HPDE6-E6E7 (cell line): ENCODE measurements around the gene MAL.

Experiments used
- DNase-seq: peaks from one replicate; pipeline ENCODE4 v3.0.0; 2011; ENCODE audit warnings: missing footprints; ENCODE audit errors: extremely low spot score

The MAL gene

GRCh38 chr2:94996305-94997100 lies 29.0 kb upstream of the MAL start:
- no peak for DNase-seq

- no peak for DNase-seq
These were observed 27.3 kb upstream of the MAL start for GRCh38 chr2:94997981-94998930.

GRCh38 chr2:94999431-94999883 lies 26.1 kb upstream of the MAL start:
- no peak for DNase-seq

DNA sequence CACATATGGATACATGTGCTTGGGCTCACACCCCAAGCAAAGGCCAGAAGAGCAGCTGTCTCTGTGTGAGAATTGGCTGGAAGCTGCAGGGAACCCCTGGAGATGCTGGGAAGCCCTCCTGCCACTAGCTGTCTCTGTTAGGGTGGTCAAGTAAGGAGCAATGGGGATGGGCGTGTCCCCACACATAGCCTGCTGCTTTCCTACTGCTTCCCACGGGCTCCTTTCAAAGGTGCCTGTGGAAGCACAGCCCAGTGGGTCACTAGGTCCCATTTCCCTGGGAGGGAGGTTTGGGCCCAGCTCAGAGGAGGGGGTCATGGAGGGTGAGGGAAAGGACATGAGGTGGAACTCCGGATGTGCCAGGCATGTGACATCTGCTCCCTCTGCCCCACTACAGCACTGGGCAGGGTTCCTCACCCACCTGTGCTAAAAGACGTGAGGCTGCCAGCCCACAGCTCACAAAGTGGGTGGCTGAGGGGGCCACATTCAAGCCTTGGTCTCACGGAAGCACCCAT lies 24.4 kb upstream of the MAL start:
- DNase-seq: no peak

DNA sequence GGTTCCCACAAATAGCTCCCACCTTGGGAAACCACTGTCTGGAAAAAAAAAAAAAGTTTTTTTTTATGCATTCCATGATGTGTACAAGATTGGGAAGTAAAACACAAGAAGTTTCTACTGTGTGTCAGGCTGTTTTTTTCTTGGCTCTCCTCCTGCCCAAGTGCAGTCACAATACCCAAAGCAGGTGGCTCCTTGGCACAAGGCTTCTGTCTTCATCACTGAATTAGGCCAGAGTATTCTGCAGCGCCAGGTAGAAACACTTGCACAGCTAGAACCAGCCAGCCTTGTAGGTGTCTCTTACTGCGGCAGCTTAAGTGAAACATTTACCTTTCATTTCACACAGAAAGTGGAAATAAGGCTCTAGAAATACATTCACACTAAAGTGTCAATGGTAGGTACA lies 23.8 kb upstream of the MAL start:
- no peak for DNase-seq

DNA sequence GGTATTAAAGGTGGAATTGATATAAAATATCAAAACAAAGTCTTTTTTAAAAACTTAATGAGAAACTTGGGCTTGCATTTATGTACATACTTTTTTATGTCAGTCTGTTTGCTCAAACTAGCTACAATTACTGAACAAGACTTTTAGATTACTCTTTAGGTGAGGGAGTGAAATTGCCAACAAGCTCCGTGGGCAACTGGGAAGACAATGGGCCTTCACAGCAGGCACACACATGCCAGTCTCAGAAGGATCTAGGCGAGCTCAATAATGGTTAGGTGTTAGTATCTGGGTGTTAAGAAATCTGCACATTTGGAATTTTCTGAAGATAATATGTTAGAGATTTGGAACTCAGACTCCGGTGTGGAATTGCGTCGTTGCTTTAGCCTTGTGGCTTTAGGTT lies 23.0 kb upstream of the MAL start:
- DNase-seq: no peak

GRCh38 chr2:95004287-95004686 lies 21.2 kb upstream of the MAL start:
- DNase-seq: no peak

- DNase-seq: no peak
These were observed 20.8 kb upstream of the MAL start for GRCh38 chr2:95004711-95005110.

GRCh38 chr2:95005726-95006125 lies 19.8 kb upstream of the MAL start:
- DNase-seq: no peak

DNA sequence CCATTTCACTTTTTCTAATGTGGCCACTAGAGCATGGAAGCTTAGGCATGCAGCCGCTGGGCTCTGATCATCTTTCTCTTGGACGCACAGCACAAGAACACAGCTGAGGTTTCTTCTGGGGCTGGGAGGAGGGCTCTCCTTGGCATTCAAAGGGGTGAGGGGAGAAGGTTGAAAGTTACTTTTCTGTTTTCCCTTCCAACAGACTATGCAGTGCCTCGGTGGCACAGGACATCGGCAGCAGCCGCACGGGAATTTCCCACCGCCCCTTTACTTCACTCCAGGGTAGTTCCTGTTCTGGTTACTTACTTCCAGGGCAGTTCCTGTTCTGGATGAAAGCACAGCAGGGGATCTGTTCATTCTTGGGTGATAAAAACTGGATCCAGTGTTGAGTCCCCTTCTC lies 18.9 kb upstream of the MAL start:
- no peak for DNase-seq

DNA sequence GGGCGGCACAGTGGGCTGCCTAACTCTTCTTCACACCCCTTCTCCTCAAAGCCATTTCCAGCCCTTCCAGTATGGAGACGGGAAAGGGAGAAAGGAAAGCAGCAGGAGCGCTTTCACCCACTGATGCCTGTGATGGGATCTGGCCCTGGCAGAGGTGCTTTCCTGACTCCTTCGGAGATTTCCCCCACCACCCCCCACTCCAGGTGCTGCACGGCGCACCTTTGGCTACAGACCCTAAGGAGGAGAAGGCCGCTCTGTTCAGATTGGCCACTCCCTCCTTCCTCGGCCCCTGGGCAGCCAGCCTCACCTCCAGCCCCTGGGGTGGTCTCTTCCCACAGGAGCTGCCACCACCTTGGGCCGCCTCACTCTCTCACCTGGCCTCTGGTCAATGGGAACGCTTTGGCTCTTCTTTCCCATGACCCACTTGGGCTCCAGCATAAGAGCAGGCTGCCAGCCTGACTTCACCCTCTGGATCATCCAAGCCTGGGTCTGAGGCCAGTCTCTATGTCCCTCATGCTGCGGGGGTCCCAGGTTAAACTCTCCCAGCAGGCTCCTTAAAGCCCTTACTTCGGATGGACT lies 18.4 kb upstream of the MAL start:
- no peak for DNase-seq

DNA sequence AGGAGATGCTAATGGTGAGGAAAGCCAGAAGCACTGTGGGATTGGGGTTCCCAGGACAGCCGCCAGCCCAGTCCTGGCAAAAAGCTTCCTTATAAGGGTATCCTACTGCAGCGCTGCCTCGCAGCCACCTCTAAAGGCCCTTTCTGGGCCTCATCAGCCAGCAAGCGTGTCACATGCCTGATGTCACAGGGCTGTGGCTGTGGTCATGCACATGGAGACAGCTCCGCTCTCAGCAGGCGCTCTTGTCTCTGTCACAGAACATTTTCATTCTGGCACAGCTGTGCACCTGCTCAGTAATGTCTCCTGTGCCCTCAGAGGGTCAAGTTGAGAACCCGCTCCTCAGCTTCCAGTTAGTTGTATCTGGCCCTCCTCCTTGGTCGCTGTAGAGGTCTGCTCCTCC lies 17.7 kb upstream of the MAL start:
- no peak for DNase-seq

- DNase-seq: no peak
These were observed 17.2 kb upstream of the MAL start for GRCh38 chr2:95008306-95008705.

GRCh38 chr2:95008996-95009395 lies 16.5 kb upstream of the MAL start:
- no peak for DNase-seq

GRCh38 chr2:95009412-95009811 lies 16.1 kb upstream of the MAL start:
- DNase-seq: no peak

GRCh38 chr2:95010126-95010525 lies 15.4 kb upstream of the MAL start:
- DNase-seq: no peak

GRCh38 chr2:95010718-95011117 lies 14.8 kb upstream of the MAL start:
- DNase-seq: no peak

GRCh38 chr2:95012881-95013550 lies 12.5 kb upstream of the MAL start:
- no peak for DNase-seq

GRCh38 chr2:95013726-95014125 lies 11.8 kb upstream of the MAL start:
- no peak for DNase-seq

DNA sequence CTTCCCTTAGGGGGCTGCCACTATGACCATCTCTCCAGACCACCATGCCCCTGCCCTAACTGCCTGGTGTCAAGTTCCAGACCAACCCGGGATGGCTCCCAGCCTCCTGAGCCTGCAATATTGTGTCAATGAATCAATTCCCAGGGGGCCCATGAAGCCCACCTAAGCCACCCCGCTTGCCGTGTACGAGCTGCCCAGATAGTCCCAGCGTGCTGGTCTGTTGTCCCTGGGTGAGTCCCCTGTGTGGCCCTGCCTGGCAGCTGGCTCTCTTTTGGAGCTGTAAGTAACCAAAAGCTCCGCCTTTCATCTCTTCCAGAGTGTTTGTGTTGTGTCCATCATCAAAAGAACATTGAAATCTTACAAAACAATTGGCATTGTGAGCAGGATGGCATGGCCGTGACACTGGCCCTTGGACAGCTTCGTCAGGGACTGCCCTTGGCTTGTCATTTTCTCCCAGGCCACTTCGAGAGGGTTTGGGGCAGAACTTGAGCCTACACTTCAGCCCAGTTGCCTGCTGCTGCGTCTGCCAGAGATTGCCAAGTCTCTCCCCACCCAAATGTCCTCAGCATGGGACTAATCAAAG lies 11.3 kb upstream of the MAL start:
- DNase-seq: no peak

DNA sequence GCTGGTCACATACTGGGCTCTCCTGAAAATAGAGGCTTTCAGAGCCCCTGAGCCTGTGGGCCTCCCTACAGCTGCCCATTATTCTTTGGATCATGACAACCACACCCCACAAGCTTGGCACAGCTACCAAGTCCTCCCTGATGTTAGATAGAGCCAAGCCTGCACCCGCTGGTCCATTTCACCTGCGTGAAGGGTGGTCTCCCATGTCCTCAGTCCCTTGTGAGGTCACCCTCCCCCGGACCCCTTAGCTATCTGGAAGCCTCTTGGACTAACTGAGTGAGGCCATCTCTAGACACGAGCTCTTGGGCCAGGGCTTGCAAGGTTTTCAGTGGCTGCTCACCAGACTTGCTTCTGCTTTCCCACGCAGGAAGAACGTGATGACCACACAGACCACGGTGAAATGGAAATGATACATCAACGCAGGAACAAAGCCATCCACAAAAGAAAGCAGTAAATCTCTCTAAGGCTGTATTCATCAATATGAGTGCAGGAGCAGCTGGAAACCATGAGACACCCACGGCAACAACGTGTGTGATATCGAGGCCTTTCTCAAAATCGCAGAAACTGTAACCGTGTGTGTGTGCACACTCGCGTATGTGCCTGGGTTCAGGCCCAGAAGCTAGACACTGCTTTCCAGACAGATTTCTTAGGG lies 10.1 kb upstream of the MAL start:
- DNase-seq: no peak
